ENCODE measurements around the gene NIT1. TPM values are rescaled to one million over a fixed set of nuclear protein-coding genes. Genes with fewer than 3 reads are reported as not detected.
A peak's percentile ranks its signal among the peaks of the same experiment; 100 is the strongest.

The NIT1 gene
- total RNA-seq, 2 donors from 2014 or later, result 51.0 to 65.1 TPM

DNA sequence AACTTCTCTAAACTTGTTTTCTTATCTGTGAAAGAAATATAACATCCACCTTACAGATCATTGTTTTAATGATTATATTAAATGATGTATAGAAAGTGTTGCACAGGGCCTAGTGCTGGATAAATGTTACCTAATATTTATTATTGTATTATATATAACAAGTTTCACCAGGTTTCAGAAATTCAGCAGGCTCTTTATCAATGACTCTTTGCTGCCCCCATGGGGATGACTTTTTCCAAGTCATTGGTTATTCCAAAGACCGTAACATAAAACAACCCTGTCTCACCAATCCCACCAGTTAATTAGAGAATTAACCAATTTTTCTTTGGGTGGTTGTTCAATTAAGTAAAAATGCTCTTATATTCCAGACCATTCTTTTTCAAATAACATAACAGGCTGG lies 21.9 kb downstream of the NIT1 start:
- DNase-seq, result peak; percentile 74
- 100% methylated on average over 1 of the region's 1 CpG; no CpG with 5 or more reads in 1 of the 2 experiments for WGBS, 2 experiments (ENCODE audit: insufficient coverage in 1 of 2, insufficient read length in 1 of 2)
- no peaks in the 10 kb centered on the region for H3K27me3 ChIP-seq (ENCODE audit: control insufficient read depth, insufficient read depth, low read length, poor library complexity, severe bottlenecking)

DNA sequence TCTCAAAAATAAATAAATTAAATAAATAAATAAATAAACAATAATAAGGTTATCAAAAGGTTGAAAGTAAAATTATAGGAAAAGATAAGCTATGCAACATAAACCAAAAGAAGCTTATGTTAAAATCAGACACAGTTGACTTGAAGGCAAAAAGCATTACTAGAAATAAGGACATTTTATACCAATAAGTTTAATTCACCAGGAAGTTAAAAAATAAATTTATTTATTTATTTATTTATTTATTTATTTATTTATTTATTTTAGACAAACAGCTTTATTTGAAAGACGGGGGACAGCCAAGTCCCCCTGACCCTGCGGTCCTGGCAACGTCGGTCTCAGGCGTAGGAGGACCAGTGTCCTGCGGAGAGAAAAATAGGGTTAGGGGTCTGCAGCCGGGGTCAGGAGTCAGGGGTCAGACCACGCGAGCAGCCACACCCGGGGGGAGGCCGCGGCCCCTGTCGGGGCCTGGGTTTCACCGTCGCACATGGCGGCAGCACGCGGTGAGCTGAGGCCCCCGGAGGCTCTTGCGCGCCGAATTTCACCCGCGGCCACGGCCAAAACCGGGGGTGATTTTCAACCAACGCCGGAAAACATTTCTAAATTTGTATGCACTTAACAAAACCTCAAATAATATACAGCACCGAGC lies 23.0 kb downstream of the NIT1 start:
- no peak overlapping the region for H3K4me3 Mint-ChIP-seq
- Histone ChIP-seq H3K9ac (ENCODE audit: extremely low read depth, low read length, poor library complexity, severe bottlenecking) (no peak overlapping the region), H3K36me3 (ENCODE audit: control insufficient read depth, insufficient read depth, low read length) (no peaks in the 10 kb centered on the region), H3K9me3 (ENCODE audit: control insufficient read depth, low read length) (no peaks in the 10 kb centered on the region), H3K4me1 (ENCODE audit: control insufficient read depth, insufficient read depth, low read length) (no peaks in the 10 kb centered on the region), H3K4me3 (ENCODE audit: low read length) (no peak overlapping the region), H3K27ac (ENCODE audit: low read depth, low read length) (no peak overlapping the region), H3K27me3 (ENCODE audit: control insufficient read depth, insufficient read depth, low read length, poor library complexity, severe bottlenecking) (no peaks in the 10 kb centered on the region)
- H3K9me3 Mint-ChIP-seq, result no peaks in the 10 kb centered on the region
- H3K27ac Mint-ChIP-seq, result no peak overlapping the region
- no peaks in the 10 kb centered on the region for H3K4me1 Mint-ChIP-seq
- no peaks in the 10 kb centered on the region for H3K36me3 Mint-ChIP-seq (ENCODE audit: low read depth)
- DNase-seq, result no peak
- no peaks in the 10 kb centered on the region for H3K27me3 Mint-ChIP-seq (ENCODE audit: insufficient read depth)
- 96 to 100% methylated on average over 18 to 29 of the region's 29 CpGs for WGBS, 2 experiments (ENCODE audit: insufficient coverage in 1 of 2, insufficient read length in 1 of 2)
- TF ChIP-seq, protein P1, sequence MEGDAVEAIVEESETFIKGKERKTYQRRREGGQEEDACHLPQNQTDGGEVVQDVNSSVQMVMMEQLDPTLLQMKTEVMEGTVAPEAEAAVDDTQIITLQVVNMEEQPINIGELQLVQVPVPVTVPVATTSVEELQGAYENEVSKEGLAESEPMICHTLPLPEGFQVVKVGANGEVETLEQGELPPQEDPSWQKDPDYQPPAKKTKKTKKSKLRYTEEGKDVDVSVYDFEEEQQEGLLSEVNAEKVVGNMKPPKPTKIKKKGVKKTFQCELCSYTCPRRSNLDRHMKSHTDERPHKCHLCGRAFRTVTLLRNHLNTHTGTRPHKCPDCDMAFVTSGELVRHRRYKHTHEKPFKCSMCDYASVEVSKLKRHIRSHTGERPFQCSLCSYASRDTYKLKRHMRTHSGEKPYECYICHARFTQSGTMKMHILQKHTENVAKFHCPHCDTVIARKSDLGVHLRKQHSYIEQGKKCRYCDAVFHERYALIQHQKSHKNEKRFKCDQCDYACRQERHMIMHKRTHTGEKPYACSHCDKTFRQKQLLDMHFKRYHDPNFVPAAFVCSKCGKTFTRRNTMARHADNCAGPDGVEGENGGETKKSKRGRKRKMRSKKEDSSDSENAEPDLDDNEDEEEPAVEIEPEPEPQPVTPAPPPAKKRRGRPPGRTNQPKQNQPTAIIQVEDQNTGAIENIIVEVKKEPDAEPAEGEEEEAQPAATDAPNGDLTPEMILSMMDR (conservative IDR thresholded peaks at IDR 0.05), result no peak

More for the DNA sequence above, 21.9 kb downstream of the NIT1 start:
- Histone ChIP-seq H3K9me3 (ENCODE audit: control insufficient read depth, low read length) (no peaks in the 10 kb centered on the region), H3K36me3 (ENCODE audit: control insufficient read depth, insufficient read depth, low read length) (no peaks in the 10 kb centered on the region), H3K4me1 (ENCODE audit: control insufficient read depth, insufficient read depth, low read length) (no peaks in the 10 kb centered on the region), H3K9ac (ENCODE audit: extremely low read depth, low read length, poor library complexity, severe bottlenecking) (no peak overlapping the region), H3K4me3 (ENCODE audit: low read length) (no peak overlapping the region), H3K27ac (ENCODE audit: low read depth, low read length) (no peak overlapping the region)
- Mint-ChIP-seq H3K9me3 (no peaks in the 10 kb centered on the region), H3K4me3 (no peak overlapping the region), H3K27ac (no peak overlapping the region), H3K36me3 (ENCODE audit: low read depth) (peaks cover 4% of the 10 kb centered on the region), H3K27me3 (ENCODE audit: insufficient read depth) (no peaks in the 10 kb centered on the region), H3K4me1 (no peaks in the 10 kb centered on the region)
- TF ChIP-seq, protein P1 (conservative IDR thresholded peaks at IDR 0.05), result peak; percentile 81

DNA sequence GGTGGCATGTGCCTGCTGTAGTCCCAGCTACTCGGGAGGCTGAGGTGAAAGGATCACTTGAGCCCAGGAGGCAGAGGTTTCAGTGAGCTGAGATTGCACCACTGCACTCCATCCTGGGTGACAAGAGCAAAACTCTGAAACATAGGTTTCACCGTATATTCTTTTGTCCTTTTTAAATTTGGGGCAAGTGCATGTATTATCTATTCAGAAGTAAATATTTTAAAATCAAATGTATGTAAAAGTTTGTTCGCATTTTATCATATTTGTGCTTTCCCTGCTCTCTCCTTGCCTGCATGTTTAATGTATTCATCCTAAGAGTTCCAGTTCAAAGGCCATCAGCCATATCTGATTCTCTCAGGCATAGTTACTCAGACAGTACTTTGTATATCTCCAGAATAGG lies 27.9 kb downstream of the NIT1 start:
- Histone ChIP-seq H3K9me3 (ENCODE audit: control insufficient read depth, low read length) (no peaks in the 10 kb centered on the region), H3K36me3 (ENCODE audit: control insufficient read depth, insufficient read depth, low read length) (no peaks in the 10 kb centered on the region), H3K4me1 (ENCODE audit: control insufficient read depth, insufficient read depth, low read length) (no peaks in the 10 kb centered on the region), H3K27ac (ENCODE audit: low read depth, low read length) (no peak overlapping the region), H3K9ac (ENCODE audit: extremely low read depth, low read length, poor library complexity, severe bottlenecking) (no peak overlapping the region), H3K4me3 (ENCODE audit: low read length) (no peak overlapping the region), H3K27me3 (ENCODE audit: control insufficient read depth, insufficient read depth, low read length, poor library complexity, severe bottlenecking) (no peaks in the 10 kb centered on the region)
- no peak overlapping the region for H3K27ac Mint-ChIP-seq
- no peaks in the 10 kb centered on the region for H3K36me3 Mint-ChIP-seq (ENCODE audit: low read depth)
- TF ChIP-seq, protein P1 (conservative IDR thresholded peaks at IDR 0.05), result no peak
- no peaks in the 10 kb centered on the region for H3K27me3 Mint-ChIP-seq (ENCODE audit: insufficient read depth)
- no peak overlapping the region for H3K4me3 Mint-ChIP-seq
- H3K4me1 Mint-ChIP-seq, result no peaks in the 10 kb centered on the region
- no peak for DNase-seq
- WGBS, 2 experiments (ENCODE audit: insufficient coverage in 1 of 2, insufficient read length in 1 of 2), result 91 to 100% methylated on average over 1 to 3 of the region's 3 CpGs
- no peaks in the 10 kb centered on the region for H3K9me3 Mint-ChIP-seq
